Activated T-cell treated with anti-CD3 and anti-CD28 coated beads for 24 hours (primary cell): ENCODE measurements around the gene IBA57.

Experiments
- DNase-seq: peaks from one replicate; pipeline ENCODE4 v3.0.0-alpha.2; 2020; ENCODE audit warnings: low read depth

The IBA57 gene

DNA sequence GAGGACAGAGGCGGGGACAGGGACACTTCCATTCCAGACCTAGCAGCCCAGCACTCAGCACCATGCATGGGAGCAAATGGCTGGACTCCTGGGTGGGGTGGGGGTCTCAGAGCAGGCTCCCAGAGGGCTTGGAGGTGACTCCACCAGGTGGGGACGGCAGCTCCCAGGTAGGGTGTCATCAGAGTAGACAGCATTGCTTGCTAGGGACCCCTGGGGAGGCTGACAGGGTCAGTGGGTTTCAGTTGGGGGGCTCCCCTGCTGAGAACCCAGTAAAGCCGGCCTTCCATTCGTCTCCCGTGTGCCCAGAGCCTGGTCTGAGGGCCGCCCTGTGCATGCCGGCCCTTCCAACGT is 20.6 kb upstream of the IBA57 start:
- no peak for DNase-seq

DNA sequence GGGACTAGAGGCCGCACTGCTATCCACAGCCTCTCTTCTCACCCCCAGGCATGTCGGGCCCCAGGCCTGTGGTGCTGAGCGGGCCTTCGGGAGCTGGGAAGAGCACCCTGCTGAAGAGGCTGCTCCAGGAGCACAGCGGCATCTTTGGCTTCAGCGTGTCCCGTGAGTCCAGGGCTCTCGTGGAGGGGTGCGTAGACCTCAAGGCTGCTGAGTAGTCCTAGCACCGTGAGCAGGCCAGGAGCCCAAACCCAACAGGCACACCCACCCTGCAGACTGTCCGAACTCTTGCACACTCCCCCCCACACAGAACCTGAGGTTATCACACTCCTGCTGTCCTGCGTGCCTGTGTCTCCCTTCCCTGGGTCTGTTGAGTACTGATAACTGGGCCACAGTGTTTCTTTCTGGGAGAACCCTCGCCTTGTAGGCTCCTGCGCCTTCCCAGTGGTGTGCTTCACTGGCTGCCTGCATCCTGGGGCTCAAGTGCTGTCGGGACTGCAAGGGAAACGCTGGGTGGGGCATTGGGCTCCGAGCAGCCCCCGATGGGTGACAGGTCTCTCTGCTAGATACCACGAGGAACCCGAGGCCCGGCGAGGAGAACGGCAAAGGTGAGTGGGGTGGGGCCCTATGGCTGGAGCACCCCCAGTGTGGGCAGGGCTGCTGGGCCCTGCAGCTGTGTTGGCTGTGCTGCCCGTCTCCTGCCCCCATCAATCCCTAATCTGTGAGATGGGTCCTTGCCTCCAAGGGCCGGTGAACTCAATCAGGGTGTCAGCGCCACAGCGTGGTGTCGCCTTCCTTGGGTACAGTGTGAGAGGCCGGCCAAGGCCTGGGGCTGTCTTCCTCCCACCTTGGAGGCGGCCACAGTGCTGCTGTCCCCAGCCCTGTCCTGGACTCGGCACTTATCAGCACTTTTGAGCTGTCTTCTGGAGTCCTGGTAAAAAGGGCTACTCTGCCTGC is 19.9 kb upstream of the IBA57 start:
- no peak for DNase-seq

DNA sequence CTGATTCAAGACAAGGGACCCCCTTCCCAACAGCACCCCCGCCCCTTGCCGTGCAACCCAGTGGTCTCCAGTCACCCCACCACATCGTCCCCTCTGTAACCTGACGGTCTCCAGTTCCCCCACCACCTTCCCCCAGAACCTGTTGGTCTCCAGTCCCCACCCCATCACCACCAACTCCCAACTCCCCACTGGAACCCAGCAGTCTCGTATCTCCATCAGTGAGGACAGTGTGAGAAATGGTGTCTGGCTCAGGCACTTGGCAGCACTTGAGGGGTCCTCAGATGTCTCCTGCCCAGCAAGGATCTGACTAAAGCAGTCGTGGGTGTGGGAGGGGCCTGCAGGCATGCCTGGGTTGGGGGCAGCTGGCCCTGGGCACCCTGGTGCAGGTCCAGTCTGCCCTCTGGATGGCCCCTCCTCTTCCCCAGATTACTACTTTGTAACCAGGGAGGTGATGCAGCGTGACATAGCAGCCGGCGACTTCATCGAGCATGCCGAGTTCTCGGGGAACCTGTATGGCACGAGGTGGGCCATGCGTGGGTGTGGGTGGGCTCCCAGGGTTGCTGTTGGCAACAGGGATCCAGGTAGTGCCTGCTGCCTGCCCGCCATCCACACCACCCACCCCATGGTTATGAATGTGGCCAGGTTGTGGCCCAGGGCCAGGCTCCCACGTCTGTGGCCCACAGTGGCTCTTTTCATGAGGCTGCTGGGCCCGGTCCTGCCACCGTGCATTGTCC is 19.0 kb upstream of the IBA57 start:
- no peak for DNase-seq

DNA sequence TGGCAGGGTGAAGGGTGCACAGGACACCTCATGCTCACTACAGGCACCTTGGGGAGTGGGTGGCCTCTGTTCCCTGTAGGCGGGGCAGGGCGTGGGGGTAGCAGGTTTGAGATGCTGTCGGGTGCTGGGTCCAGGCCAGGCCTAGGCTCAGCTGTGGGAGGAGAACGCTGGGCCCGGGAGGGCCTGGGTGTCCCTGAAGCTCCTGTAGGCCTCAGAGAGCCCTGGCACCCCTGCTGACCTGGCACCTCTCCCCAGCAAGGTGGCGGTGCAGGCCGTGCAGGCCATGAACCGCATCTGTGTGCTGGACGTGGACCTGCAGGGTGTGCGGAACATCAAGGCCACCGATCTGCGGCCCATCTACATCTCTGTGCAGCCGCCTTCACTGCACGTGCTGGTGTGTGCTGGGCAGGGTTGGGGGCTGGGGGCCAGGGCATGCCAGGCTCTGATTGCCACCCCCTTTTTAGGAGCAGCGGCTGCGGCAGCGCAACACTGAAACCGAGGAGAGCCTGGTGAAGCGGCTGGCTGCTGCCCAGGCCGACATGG is 18.4 kb upstream of the IBA57 start:
- DNase-seq = no peak

DNA sequence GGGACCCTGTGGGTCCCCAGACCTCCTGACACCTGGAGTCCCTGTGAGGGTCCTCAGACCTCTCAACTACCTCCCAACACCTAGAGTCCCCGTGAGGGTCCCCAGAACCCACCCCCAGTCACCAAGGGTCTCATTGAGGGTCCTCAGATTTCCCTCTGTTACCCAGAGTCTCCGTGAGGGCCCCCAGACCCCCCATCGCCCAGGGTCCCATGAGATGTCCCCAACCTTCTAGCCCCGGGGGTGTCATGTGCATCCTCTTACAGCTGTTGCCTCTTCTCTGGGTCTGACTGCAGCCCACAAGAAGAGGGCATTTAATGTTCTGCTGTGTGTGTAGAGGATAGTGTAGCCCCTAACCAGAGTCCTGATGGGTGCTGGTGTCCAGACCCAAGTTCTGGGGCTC is 17.8 kb upstream of the IBA57 start:
- DNase-seq = no peak

DNA sequence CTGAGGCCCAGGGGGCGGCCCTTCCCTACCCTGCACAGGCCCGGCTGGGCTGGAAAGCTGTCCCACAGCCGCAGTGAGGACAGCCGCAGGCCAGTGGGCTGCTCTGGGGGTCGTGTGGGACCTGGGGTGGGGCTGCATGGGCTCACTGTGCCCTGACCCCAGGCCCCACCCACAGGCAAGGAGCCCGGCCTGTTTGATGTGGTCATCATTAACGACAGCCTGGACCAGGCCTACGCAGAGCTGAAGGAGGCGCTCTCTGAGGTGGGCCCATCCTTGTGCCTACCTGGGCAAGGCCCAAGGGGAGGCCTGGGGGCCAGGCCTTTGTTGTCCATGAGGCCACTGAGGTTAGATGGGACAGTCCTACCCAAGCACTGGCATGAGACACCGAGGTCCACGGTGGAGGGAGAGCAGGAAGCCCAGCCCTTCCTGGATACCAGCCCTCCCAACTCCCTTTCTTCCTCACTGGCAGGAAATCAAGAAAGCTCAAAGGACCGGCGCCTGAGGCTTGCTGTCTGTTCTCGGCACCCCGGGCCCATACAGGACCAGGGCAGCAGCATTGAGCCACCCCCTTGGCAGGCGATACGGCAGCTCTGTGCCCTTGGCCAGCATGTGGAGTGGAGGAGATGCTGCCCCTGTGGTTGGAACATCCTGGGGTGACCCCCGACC is 17.3 kb upstream of the IBA57 start:
- DNase-seq = no peak

DNA sequence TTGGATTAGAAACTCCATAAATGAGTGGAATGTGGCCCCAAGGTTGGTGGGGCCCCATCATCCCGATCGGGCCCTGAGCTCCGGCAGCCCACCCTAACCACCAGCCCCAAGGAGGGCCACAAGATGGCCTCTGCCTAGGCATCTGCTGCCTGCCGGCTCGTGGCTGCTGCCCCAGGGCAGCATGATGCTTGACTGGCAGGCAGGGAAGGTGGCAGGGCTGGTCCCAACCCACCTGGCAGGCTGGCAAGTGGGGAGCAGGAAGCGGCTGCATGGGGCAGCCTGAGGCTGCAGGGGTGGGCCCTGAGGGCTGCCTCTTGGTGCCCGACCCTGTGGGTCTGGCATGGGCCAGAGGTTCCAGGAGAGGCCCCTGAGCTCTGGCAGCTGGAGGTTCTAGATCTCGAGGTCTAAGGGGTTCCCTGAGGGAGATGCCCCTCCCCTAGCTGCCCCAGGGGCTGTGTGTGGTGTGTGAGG is 16.6 kb upstream of the IBA57 start:
- no peak for DNase-seq

DNA sequence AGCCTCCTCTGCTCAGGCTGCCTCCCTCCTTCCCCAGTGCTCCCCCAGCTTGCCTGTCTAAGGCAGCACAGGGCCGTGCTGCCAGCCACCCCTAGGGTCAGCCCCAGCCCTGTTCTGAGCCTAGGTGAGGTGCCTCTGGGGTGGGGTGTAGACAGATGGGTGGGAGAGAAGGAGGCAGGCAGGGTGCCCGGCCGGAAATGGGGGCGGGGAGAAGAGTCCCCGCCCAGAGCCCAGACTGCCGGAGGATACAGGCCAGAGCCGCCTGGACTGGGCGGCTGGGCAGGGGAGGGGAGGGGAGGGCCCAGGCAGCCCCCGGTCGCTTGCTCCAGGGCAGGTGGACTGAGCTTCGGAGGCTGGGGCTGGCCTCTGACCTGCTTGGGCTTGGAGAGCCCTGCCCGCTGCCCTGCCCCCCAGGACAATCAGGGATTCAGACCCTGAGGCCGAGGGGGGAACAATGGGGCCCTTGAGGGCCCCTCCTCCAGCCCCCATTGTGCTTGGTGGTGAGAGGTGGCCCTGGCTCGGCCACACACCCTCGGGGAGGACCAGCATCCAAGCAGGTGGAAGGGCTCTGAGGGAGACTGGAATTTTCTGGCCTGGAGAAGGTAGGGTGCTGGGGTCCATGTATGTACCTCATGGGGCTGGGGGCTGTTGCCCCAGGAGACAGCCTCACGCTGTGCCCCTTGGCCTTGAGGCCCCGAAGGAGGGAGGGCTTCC is 16.0 kb upstream of the IBA57 start, which contains the start of gene GJC2:
TSS of gene GJC2 (plus strand) at position 525 of the 714 bp plus-strand sequence. CDS start 7,829 bp downstream, outside the sequence.
- no peak for DNase-seq

DNA sequence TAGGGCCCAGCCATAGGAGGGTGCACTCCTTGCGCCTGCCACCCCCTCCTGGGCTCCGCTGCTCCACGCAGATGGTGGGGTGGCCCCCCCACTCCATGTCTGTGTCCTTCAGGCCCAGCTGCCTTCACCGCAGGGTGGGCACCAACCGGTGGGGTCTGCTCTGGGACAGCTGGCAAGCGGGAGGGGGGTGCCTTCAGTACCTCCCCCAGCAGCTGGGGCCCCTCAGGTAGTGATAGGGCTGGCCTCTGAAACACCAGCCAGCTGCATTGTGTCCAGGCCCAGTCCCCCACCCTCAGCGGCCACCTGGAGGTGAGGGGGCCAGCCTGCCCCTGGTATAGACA is 15.5 kb upstream of the IBA57 start:
- no peak for DNase-seq

DNA sequence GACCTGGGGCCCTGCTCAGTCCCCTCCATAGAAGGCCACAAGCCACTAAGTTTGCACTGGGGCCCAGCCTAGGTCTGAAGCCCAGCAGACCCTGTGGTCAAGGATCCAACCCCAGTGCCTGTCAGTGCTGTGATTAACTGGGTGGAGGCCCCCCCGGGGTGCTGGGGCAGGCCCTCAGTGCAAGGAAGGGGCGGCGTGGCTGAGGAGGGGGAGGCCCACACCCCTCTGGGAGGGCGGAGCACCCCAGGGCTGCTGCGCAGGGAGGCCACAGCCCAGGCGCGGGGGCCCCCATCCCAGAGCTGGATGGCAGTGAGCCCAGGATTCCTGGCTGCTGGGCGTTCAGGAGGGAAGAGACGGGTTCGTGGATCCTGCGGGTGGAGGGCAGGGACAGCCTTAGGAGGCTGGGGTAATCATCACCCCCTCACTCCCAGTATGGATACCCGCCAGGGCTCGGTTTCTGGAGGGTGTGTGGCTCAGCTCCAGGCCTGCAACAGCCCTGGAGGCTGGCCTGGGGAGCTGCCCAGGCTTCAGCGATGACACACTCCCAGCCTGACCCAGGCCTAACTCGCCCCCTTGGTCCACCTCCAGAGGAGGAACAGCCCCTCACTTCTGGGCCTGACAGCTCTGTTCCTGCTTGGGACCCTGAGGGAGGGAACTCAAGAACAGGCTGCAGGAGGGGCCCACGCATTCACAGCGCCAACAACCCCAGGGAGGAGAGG is 15.0 kb upstream of the IBA57 start:
- DNase-seq = no peak

DNA sequence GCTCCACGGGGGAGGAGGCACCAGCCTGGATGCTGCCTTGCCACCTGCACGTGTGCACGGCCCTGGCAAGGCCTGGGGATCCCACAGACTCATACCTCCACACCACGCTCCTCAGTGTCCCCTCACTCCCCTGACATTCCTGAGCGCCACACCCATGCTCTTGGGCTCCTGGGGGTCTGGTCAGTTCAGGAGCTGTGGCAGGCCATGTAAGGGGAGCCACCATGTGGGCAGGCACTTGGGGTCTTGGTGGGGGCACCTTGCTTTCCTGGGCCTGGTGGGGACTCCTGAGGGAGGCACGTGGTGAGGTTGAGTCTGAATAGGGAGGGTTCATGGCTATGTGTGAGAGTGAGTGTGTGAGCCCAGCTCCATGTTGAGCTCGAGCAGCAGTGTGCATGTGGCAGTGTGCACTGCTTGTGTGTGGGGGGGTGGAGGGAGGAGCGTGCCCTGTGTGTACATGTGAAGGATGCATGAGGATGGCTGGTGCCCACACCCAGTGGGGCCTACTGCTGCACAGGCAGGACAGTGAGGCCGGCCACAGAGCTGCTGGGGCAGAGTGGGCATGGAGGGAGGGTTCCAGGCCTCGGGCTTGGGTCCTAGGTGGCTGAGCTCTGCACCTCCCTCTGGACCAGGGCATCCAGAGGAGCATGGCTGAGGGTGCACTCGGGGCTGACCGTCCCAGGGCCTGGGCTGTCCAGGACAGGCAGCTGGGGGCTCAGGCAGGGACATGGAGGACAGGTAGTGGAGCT is 14.3 kb upstream of the IBA57 start:
- no peak for DNase-seq

DNA sequence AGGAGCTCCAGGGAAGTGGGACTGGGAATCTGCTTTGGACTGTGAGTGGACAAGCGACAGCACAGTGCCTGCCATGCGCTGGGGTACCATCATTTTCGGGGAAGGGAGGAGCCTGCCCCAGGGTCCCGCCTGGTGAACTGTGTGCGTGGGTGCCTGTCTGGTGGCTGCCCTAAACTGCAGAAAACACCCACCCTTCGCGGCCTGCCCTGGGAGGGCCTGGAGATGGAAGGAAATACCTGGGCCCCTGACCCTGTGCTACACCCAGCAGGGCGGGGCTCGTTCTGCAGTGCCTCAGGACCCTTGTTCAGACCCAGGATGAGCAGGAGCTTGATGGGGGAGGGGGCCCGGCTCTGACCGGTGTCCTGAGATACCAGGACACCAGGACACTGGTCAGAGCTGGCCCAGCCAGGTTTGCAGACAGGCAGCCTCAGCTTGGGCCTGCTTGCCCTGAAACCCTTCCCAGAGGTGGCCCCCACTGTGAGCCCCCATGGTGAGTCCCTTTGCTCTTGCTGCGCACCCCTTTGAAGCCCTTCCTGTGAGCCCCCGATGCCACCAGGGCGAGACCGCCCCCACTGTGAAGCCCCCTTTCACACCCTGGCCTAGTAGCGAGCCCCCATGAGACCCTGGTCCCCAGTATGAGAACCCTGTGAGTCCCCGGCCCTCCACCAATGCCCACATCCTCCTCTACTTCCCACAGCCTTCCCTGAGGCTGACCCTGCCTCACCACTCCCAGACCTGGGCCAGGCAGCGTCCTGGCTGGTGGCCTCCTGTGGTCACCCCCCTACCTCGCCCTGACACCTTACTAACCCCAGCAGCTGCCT is 13.3 kb upstream of the IBA57 start:
- DNase-seq = no peak

DNA sequence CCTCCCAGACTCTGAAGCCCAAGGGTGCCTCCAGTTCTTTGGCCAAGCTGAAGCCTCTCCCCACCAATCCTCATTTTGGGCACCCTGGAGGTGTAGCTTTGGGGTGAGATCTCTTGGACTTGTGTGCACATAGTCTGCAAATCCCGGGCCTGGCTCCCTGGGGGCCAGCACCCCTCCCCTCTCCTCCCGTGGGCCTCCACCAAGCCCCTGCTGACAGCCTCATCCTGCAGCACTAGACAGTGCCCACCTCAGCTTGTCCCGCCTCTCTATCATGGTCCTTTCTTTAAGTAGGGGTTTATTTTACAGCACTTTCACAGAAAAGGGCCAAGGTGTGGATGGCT is 12.7 kb upstream of the IBA57 start:
- DNase-seq = no peak

DNA sequence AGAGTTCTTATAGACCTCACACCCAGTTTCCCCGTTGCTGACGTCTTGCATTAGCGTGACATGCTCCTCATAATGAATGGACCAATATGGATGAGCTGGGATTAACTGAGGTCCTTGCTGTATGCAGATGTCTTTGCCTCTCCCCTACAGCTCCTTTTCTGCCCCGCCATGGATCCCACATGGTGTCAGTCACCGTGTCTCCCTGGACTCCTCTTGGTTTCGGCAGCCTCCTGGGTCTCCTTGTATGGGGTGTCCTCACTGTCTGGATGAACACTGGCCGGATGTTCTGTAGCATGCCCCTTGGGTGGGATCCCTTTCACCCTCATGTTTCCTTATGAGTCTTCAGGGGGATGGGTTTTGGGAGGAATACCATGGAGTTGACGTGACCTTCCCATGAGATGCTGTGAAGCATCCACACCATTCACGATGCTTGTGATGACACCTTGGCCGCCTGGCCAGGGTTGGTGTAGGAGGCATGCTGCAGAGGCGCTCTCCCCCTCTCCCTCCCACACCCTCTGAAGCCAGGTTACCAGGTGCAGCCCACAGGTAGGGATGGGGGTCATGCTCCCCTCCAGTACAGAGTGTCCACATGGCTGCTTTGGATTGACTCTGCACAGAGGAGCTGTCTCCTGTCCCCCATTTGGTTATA is 11.5 kb upstream of the IBA57 start:
- DNase-seq = no peak

DNA sequence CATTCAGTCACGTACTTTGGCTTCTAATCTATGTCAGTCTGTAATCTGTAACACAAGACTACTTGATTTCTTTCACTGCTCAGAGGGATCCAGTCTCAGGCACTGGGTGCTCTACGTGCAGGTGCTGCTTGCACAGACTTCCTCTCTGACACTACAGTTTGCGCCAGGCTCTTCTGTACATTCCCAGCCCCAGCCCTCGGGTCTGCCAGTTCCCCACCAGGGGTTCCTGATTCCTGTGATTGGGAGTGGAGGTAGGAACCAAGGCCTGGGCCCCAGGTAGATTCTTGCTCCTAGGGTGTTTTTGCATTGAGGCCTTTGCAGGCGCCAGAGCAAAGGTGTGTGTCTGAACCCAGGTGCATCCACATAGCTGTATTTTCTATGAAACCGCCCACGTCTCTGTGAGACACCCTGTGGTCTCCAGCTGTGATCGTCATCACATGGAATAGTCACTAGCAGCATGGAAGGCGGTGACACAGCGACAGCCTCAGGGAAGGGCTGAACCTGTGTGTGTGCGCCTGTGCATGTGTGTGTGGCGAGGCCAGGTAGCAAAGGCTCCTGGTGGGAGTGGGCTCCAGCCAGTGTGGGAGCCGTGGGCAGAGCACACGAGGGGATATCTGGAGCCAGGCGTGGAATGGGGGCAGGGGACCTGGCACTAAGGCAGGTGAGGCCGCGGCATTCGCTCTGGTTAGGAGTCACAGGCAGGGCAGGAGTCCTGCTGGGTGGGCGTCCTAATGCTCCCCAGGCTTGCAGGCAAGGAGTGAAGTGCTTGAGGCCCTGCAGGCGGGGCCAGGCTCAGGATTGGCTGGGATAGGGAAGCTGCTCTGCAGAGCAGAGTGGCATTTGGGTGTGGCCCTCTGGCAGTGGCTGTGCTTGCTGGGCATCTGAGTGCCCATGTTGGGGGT is 10.7 kb upstream of the IBA57 start:
- peak; percentile 24 for DNase-seq

DNA sequence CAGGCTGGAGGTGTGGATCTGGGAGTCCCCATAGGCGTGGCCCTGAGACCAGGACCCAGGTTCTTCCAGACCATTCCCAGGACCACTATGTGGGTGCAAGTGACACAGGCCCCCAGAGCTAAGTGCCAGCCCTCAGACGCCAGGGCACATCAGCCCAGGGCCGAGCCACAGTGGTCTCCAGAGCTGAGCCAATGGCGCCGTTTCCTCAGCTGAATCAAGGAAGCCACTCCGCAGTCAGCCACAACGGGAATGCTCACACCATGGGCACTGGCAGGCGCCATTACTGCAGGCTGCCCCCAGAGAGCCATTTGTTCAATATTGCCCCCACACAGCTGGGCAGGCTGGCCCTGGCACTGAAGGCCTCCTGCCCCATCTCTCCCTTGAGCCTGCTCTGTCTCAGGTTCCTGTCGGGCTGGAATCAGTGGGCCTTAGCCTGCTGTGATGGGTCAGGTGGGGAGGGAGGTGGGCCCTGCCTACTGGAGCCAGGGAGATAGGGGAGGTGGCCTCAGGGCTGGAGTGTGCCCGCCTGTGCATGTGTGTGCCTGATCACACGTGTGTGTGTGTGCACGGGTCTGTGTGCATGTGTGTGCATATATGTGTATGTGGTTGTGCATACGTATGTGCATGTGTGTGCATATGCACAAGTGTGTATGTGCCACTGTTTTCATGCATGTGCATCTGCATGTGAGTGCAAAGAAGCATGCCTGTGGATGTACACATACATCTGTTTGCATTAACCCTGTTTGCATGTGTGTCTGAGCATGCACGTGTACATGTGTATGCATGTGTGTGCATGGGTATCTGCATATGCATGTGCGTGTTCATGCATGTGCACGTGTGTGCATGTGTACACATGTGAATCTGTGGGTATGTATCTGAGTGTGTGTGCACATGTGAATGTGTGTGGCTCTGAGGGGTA is 9.7 kb upstream of the IBA57 start:
- no peak for DNase-seq

DNA sequence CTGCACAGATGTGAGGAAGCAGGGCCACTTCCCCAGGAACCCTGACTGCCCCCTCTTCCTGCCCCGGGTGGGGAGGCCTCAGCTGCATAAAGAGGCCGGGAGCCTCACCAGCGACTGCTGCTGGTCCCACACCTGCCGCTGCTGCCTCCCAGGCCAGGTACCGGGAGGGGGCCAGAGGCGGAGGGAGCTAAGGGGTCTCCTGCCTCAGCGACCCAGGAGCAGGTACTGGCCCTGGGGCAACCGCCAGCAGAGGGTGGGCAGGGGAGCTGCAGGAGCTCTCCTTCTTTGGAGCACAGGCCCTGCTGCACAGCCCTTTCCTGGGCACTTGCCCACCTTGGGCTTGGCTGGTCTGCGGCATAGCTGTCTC is 9.1 kb upstream of the IBA57 start:
- no peak for DNase-seq
